ENCODE measurements around the gene SAG.

GRCh38 chr2:233346930-233347329, 39.3 kb downstream of the SAG start:
- TF ChIP-seq CTCF (IDR thresholded peaks at IDR 0.05) = no peak
- TF ChIP-seq REST (IDR thresholded peaks at IDR 0.05; ENCODE audit: insufficient read depth in 1 of 2, low read depth in 2 of 2, low read length in 1 of 2) = no peak
- TF ChIP-seq POLR2AphosphoS5 (IDR thresholded peaks at IDR 0.05; ENCODE audit: low read depth, low read length) = no peak
- TF ChIP-seq SIN3A (IDR thresholded peaks at IDR 0.05; ENCODE audit: borderline replicate concordance, insufficient read depth, low read depth, low read length) = no peak

All from Panc1 (cell line).